H4 (cell line): ENCODE results near the gene TGFBR3. TPM values are rescaled to one million over a fixed set of nuclear protein-coding genes. Genes with fewer than 3 reads are reported as not detected.
A peak's percentile ranks its signal among the peaks of the same experiment; 100 is the strongest.

ENCODE experiments used
- DNase-seq: peaks from one replicate; pipeline ENCODE4 v3.0.0-alpha.2; 2015; ENCODE audit warnings: low spot score
- total RNA-seq: library from RNA; depleted of rRNA; stranded (reverse); fragments of >200 nt; shearing (Covaris generic); gene quantifications from 2 replicates; pipeline ENCODE4 v1.2.3, GENCODE V29; 2014

The TGFBR3 gene
- total RNA-seq, 1 experiment from 2014 or later: 3.4 TPM

- DNase-seq: peak; percentile 74
Measured at GRCh38 chr1:91736715-91737615, 149.0 kb downstream of the TGFBR3 start.

- no peak for DNase-seq
Measured at GRCh38 chr1:91736146-91736714, 149.7 kb downstream of the TGFBR3 start.

- no peak for DNase-seq
Measured at GRCh38 chr1:91735266-91735845, 150.6 kb downstream of the TGFBR3 start.

GRCh38 chr1:91734761-91735160 is 151.2 kb downstream of the TGFBR3 start:
- DNase-seq: no peak

- no peak for DNase-seq
Measured at GRCh38 chr1:91733108-91733710, 152.7 kb downstream of the TGFBR3 start.

- DNase-seq: peak; percentile 81
Measured at GRCh38 chr1:91732291-91733107, 153.5 kb downstream of the TGFBR3 start.

- DNase-seq: peak; percentile 54
Measured at GRCh38 chr1:91731815-91732214, 154.1 kb downstream of the TGFBR3 start.

GRCh38 chr1:91730801-91731732 is 154.9 kb downstream of the TGFBR3 start:
- DNase-seq: peak; percentile 27

- DNase-seq: no peak
Measured at GRCh38 chr1:91729621-91730358, 156.2 kb downstream of the TGFBR3 start.

- no peak for DNase-seq
Measured at GRCh38 chr1:91727763-91728162, 158.2 kb downstream of the TGFBR3 start.

GRCh38 chr1:91725989-91726721 is 159.8 kb downstream of the TGFBR3 start:
- DNase-seq: peak; percentile 18

- DNase-seq: no peak
Measured at GRCh38 chr1:91725618-91725988, 160.3 kb downstream of the TGFBR3 start.

- DNase-seq: no peak
Measured at GRCh38 chr1:91724644-91725043, 161.3 kb downstream of the TGFBR3 start.

GRCh38 chr1:91724231-91724630 is 161.7 kb downstream of the TGFBR3 start:
- no peak for DNase-seq

GRCh38 chr1:91720044-91720443 is 165.9 kb downstream of the TGFBR3 start:
- DNase-seq: no peak

GRCh38 chr1:91718877-91719276 is 167.1 kb downstream of the TGFBR3 start:
- DNase-seq: no peak

- DNase-seq: no peak
Measured at GRCh38 chr1:91718368-91718767, 167.6 kb downstream of the TGFBR3 start.

- DNase-seq: no peak
Measured at GRCh38 chr1:91717839-91718238, 168.1 kb downstream of the TGFBR3 start.

GRCh38 chr1:91716339-91716738 is 169.6 kb downstream of the TGFBR3 start:
- no peak for DNase-seq
